Astrocyte of the spinal cord (primary cell): ENCODE measurements around the gene FSHB.

ENCODE experiments used
- DNase-seq: peaks from one replicate; pipeline ENCODE4 v3.0.0; 2011; ENCODE audit warnings: low read depth, low spot score
- H3K4me3 ChIP-seq: 2 replicates; pipeline ENCODE4 v1.5.1; 2011; ENCODE audit warnings: low read depth, mild to moderate bottlenecking, low read length, moderate library complexity
- in situ Hi-C: cut with HindIII; loops from 2 replicates; pipeline ENCODE4 v1.10.0; 2017; ENCODE audit warnings: low sequenced_read_pairs
- TF ChIP-seq, protein P1 (sequence below): IDR thresholded peaks from 2 replicates; pipeline ENCODE4 v1.5.1; 2012; ENCODE audit warnings: low read depth, mild to moderate bottlenecking, low read length, inconsistent platforms

FSHB gene

DNA sequence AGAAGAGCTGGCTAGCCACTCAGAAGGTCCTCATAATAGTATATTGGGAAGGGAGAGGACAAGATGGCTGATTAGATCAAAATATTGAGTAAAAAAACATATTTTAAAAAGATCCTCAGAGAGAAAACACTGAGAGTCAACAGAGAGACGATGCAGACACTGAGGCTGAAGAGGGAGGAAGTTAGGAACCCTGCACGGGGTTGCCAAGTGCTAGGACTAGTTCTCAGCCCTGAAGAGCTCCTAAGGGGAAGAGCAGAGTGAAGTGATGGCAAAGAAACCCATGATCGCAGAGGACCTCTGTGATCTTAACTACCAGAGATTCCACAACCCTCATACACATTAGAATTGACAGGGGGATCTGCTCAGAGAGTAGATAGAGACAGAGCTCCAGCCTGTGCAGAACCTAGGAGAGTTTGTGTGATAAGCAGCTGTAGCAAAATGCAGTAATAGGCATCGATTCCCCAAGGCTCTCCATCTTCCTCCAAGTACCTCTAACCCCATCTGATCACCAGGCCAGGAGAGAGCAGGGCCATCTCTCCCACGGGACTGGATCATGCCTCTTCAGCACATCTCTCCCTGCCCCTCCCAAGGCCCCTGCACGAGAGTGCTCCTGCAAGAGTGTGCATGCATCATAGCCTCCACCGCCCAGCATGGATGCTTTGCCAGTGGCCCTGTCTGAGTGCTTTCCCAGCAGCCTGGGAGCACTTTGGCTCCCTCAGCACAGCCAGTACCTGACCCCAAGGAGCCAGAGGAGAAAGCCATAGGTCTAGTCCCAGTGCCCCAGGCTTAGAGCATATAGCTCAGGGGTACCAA lies 50.9 kb downstream of the FSHB start:
- H3K4me3 ChIP-seq = no peak overlapping the region
- DNase-seq = no peak
- in situ Hi-C loops = no loop called here
- TF ChIP-seq, protein P1, sequence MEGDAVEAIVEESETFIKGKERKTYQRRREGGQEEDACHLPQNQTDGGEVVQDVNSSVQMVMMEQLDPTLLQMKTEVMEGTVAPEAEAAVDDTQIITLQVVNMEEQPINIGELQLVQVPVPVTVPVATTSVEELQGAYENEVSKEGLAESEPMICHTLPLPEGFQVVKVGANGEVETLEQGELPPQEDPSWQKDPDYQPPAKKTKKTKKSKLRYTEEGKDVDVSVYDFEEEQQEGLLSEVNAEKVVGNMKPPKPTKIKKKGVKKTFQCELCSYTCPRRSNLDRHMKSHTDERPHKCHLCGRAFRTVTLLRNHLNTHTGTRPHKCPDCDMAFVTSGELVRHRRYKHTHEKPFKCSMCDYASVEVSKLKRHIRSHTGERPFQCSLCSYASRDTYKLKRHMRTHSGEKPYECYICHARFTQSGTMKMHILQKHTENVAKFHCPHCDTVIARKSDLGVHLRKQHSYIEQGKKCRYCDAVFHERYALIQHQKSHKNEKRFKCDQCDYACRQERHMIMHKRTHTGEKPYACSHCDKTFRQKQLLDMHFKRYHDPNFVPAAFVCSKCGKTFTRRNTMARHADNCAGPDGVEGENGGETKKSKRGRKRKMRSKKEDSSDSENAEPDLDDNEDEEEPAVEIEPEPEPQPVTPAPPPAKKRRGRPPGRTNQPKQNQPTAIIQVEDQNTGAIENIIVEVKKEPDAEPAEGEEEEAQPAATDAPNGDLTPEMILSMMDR = no peak

DNA sequence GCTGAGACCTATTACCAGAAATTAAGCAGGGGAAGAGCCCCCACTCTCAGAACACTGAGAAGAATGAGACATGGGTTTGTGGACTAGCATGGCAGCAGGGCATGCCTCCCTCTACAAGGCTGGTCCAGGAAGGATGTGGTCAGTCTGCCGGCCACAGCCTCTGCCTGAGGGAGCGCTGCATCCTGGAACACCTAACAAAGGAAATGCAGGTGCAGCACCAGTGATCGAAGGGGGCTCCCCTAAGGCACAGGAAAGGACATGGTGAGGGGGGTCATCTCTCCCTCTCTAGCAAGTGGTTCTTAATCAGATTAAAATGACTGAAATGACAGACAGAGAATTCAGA lies 51.4 kb downstream of the FSHB start:
- TF ChIP-seq, protein P1 = no peak
- no peak for DNase-seq
- in situ Hi-C loops = no loop called here
- no peak overlapping the region for H3K4me3 ChIP-seq
